KBM-7 (cell line): ENCODE results near the gene FAM222B.
"Not testable (repeated sequence)": the region's sequence is repeated elsewhere in the genome, so short reads cannot be mapped to it uniquely, and the experiment has no call there.

ENCODE experiments used
- DNase-seq: peaks from one replicate; pipeline ENCODE4 v3.0.0-alpha.2; 2015
- in situ Hi-C: fragments of 300-500 bp; cut with MboI; formaldehyde crosslinking; loops from 2 replicates; pipeline ENCODE4 v1.14.3; 2020; ENCODE audit warnings: low sequenced_read_pairs, low pct_unique_long_range_greater_than_20kb, mixed read lengths

Gene FAM222B

DNA sequence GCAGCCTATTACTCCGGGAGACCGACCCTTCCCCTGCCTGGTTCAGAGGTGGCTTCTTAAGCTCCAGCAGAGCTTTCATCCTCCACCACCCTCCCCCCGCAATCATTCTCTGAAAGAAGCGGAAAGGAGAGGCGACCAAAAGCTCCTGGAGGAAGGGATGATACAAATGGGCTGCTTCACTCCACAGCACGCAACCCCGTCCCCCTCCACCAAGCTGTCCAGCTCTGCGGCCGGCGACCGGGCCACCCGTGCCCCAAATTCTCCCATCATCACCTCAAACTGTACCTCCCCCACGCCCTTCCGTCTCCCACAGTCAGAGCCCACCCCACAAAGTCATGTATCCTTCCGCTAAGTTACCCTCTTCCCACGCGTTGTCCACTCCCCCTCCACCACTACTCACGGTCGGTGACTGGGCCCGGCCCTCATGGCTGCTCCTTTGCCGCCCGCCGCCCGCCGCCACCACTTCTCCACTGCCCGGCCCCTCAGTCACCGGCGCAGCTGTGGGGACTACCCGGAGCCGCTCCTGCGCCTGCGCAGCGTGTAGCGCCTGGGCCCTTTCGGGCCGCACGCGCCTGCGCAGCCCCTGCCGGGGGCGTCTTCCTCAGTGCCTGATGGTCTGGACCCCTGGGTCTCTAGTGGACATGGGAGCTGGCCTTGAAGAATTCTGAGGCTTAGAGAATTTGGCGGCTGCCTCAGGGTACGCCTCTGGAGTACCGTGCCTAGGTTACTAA lies at the start of gene FAM222B:
TSS of gene FAM222B (minus strand) at position 509 of the 731 bp plus-strand sequence. CDS start 76,123 bp downstream, outside the sequence.
- in situ Hi-C loops, result no loop called here
- DNase-seq, result peak; percentile 84

- in situ Hi-C loops, result no loop called here
- DNase-seq, result no peak
Observed at GRCh38 chr17:28892024-28892423, 49.4 kb upstream of the FAM222B start.

DNA sequence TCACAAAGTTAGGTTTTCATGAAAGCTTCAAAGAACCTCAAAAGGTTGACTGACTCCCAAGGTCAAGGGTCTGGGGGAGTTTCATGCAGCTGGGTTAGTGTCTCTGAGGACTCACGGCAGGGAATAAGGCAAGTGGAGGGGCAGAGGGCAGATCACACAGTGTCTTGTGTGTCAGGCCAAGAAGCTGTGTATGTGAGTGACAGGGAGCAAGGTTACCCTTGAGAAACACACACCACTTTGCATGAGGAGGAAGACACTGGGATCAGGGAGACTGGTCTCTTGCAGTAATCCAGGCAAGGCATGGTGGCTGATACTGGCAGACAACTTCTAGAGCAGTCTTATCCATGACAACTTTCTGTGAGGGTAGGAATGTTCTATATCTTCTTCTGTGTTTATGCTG lies 48.6 kb upstream of the FAM222B start:
- in situ Hi-C loops, result no loop called here

DNA sequence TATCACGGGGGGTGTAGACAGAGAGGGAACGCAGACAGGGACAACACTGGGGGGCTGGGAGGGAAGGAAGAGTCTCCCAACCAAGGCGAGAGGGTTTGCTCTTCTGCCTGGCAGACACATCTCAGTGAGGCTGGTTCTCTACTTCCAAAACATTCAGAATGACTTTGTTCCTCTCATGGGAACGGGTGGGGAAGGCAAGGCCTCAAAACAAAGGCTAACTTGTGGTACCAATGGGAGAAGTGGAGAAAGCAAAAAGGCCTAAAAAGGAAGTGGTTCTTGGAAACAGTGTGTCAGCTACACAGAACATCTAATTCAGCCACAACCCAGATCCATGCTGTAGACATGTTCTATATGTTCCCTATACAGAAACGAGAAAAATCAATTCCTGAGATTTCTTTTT lies 47.4 kb upstream of the FAM222B start:
- peak; percentile 64 for DNase-seq
- in situ Hi-C loops, result no loop called here

More for the DNA sequence above, 48.6 kb upstream of the FAM222B start:
- DNase-seq, result no peak

DNA sequence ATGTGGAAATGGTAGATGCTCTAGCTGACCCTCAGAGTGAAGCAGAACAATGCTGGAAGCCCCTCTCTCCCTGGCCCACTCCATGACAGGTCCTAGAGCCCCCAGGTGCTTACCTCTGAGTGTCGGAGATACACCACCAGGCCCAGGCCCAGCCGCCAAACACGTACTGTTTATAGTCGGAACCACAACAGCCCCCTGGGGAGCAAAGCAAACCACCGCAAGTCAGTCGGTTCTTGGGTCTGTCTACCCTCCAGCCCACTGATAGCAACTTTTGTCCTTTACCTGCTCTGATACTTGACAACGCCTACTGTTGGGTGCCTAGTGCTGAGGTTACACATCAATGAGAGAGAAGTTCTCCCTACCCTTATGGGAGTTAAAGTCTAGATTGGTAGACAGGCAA lies 46.2 kb upstream of the FAM222B start:
- in situ Hi-C loops, result no loop called here
- no peak for DNase-seq

DNA sequence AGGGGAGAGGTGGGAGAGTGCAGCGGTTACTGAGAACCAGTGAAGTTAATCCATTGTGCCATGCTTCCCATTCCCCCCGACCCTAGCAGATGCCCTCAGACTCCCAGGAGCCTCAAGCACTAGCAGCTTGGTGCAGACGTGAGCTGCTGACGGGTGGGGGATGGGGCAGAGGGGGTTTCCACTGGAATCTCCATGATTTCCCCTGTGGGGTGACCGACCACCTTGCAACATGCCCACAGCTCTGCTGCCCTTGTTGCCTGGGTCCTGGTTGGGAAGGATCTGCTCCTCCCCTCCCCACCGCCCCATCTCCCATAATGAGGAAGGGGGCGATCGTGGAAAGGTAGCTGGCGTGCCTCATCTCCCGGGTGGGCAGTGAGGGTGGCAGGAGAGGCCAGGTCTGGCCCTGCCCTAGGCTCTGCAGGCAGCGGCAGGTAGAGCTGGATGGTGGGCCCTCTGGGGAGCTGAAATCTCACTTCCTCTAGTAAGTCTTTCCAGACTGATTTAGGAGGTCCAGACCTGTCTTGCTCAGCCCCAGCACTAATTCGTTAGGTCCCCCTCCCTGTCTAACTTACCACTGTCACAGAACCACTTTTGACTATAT lies 45.4 kb upstream of the FAM222B start:
- DNase-seq, result no peak
- in situ Hi-C loops, result no loop called here

DNA sequence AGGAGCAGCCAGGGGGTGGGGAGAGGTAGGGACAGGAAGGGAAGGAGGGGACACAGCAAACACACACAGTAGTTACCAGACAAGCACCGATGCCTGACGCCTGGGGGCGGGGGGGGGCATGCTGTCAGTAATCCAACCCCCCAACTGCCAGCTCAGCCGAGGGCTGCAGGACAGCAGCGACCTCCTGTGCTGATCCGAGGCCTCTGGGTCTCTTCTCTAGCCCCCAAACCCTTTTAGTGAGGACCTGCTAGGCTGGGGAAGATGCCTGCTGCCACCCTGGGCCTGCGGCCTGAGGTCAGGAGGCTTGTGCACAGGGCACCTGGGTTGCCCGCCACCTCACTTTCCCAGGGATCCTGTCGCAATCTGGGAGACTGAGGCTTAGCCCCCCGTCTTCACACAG lies 43.4 kb upstream of the FAM222B start:
- no peak for DNase-seq
- in situ Hi-C loops, result no loop called here

DNA sequence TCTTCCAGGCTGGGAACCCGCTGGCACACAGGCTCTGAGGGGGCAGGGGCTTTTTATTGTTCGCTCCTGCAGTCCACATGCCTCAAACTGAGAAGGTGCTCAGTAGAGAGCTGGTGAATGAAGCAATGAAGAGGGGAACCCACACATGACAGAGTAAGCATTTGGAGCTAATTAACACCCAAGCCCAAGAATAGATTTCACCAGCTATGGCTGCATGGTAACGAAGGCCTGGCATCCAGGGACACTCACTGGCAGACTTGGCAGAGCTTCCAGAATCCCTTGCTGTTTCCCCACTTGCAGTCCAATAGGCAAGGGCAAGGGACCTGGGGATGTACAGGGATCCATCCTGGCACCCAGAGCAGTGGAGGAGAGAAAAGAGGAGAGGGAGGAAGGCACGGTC lies 42.8 kb upstream of the FAM222B start:
- in situ Hi-C loops, result no loop called here
- no peak for DNase-seq

GRCh38 chr17:28883967-28884702 lies 41.5 kb upstream of the FAM222B start:
- no peak for DNase-seq
- in situ Hi-C loops, result no loop called here

DNA sequence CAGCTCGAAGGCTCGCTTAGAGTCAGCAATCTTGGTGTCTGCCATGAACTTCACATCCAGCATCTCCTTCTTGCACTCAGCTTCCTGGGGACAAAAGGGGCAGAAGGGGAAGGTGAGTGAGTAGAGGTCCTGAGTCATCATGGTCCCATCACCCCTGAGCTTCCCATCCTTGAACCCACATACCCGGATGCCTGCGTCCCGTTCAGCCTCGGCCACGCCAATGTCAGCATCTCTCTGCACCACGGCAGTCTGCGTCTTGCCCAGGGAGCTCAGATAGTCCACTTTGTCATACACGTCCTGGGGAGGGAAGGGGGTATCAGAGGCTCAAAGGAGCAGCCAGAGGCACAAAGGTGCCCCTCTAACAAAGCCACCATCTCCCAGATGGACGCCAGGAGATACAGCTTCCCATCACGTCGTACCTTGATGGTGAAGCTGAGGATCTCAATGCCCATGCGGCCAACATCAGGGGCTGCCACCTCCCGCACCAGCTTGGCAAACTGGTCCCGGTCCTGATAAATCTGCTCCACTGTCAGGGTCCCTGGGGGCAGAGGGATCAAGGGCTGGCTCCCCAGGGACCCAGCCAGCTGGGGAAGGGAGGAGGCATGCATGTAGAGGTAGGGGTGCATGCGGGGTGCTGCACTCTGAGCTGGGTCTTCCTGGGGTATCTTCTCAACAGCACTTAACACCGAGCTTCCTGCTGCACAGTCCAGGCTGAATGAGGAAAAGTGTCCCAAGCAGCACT lies 39.7 kb upstream of the FAM222B start:
- no peak for DNase-seq
- in situ Hi-C loops, result no loop called here

DNA sequence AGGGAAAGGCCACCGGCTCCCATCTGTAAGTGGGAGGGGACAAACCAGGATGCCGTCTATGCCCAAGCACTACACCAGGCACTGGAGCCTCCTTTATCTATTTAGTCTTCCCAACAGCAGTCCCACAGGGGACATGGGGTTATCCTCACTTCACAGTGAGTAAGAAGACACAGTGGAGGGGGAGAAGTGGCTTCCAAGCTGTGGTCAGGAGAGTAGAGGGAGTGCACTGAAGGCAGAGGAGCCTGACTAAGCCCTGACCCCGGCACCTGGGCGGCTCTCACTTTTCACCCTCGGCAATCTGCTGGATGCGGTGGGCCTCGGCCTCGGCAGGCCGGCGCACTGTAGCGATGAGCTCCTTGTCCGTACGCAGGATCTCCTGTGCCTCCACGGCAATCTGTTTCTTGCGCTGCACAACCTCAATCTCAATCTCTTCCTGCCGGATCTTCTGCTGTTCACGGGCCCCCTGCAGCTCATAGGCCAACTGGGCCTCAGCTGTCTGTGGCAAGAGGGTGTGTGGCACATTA lies 39.0 kb upstream of the FAM222B start:
- in situ Hi-C loops, result no loop called here
- DNase-seq, result no peak

DNA sequence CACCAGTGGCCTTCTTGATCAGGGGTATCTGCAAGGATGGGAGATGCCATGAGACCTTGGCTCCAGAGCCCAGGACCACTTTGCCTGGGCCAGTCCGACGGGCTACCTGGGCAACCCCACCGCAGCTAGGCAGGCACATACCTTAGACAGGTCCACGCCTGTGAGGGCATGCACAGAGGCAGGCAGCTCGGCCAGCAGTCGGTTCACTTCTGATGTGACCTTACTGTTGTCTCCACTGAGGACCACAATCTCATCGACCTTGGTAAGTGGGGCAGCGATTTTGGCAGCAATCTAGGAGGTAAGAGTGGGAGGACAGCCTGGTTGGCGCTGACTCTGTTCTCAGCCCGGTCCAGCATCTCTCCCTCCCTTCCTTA lies 38.0 kb upstream of the FAM222B start:
- in situ Hi-C loops, result no loop called here
- DNase-seq, result no peak

DNA sequence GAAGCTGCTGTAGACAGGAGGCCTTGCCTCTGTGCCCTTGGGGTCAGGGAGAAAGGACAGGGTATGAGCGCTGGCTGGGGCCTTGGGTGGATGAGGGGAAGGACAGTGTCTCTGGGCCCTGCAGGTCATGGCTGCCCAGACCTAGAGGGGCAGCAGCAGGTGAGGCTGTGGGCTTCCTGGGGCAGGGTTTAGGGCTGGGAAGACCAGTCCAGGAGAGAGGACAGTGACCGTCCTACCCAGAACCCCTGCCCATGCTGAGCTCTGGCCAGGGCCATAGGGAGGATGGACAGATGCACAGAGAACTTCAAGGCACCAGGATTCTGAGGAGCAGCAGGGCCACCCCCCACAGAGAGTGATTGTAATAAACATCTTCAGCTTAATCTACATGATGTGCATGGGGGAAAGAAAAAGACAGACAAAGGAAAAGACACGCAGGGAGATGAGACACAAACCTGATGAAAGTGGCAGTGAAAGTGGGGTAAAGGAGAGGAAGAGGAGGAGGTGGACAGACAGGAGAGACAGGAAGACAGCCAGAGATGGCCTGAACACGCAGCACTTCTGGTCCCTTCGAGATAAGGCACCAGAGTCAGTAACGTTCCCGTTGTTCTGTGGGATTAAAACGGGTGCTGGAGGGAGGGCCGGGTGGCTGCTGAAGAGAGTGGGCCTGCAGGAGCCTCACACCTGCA lies 37.4 kb upstream of the FAM222B start:
- DNase-seq, result no peak
- in situ Hi-C loops, result no loop called here

DNA sequence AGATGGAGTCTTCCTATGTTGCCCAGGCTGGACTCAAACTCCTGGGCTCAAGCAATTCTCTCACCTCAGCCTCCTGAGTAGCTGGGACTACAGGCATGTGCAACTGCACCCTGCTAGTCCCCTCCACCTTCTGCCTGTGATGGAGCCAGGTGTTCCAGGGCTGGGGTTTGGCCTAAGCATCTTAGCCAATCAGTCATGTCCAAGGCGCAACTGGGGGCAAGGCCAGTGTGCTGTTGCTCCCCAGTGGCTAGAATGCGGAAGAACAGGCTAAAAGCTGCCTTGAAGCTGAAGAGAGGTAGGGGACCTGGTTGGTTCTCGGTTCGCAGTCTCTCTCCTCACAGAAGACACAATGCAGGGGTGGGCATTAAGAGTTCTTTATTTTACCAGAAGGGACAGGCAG lies 36.4 kb upstream of the FAM222B start:
- in situ Hi-C loops, result no loop called here
- no peak for DNase-seq

DNA sequence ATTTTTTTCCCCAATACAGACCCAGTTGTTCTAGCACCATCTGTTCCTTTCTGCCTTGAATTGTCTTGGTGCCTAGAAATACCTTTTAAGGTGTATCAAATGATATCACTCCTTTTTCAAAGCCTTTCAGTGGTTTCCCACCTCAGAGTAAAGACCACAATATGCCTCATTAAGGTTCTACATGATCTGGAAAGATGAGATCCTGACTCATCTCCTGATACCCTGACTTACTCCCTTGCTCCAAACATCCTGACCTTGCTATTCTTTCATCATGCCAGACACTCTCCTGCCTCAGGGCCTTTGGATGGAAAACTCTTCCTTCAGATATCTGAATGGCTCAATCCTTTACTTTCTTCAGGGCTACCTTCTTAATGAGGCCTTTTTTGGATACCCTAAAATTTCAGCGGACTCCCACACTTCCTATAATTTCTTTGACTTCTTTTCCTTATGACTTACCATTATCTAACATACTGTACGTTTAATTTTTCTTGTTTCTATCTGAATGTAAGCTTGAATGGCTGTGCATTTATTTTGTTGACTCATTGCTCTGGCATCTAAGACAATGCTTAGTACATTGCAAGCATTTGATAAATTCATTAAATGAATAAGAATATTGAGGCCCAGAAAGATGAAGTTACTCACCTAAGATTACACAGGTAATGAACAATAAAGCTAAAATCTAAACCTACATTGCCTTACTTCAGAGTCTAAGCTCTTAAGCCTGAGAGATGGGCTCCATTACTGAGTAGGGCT lies 35.7 kb upstream of the FAM222B start:
- in situ Hi-C loops, result no loop called here
- no peak for DNase-seq

DNA sequence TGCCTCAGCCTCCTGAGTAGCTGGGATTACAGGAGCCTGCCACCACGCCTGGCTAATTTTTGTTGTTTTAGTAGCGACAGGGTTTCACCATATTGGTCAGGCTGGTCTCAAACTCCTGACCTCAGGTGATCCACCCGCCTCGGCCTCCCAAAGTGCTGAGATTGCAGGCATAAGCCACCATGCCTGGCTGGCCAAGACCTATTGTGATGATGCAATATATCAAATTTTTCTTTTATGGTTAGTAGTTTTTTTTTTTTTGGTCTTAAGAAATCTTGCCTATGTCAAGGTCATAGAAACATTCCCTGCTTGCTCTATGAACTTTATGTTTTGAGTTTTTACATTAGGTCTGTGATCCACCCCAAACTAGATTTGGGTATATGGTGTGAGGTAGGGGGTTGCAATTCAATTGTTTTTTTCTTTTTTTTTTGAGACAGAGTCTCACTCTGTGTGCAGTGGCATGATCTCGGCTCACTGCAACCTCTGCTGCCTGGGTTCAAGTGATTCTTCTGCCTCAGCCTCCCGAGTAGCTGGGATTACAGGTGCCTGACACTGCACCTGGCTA lies 34.6 kb upstream of the FAM222B start:
- DNase-seq, in situ Hi-C loops: not testable (repeated sequence)

DNA sequence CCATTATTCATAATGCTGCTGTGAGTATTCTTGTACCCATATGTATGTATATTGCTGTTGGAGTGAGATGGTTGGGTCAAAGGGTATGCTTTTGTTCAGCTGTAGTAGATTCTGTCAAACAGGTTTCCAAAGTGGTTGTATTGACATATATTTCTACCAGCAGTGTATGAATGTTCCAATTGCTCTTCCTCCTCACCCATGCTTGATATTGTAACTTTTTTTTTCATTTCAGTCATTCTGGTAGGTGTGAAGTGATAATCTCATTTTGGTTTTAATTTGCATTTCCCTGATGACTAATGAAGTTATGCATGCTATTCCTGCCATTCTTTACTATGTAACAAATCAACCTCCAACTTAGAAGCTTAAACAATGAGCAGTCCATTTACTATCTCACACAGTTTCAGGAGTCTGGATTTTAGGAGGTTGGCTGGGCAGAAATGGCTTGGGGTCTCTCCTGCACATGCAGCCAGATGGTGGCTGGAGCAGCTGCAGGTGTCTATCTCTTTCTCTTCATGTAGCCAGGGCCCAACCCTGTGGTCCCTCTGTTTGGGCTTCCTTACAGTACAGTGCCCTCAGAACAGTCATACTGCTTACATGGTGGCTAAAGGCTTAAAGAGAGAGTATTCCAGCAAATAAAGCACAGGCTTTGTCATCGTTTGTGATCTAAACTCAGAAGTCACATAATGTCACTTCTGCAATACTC lies 33.4 kb upstream of the FAM222B start:
- DNase-seq, result no peak
- in situ Hi-C loops, result no loop called here
